ENCODE results near the gene MACF1. TPM values are rescaled to one million over a fixed set of nuclear protein-coding genes. Genes with fewer than 3 reads are reported as not detected.

MACF1 gene
- total RNA-seq, 1 experiment from 2014 or later = 189 TPM

DNA sequence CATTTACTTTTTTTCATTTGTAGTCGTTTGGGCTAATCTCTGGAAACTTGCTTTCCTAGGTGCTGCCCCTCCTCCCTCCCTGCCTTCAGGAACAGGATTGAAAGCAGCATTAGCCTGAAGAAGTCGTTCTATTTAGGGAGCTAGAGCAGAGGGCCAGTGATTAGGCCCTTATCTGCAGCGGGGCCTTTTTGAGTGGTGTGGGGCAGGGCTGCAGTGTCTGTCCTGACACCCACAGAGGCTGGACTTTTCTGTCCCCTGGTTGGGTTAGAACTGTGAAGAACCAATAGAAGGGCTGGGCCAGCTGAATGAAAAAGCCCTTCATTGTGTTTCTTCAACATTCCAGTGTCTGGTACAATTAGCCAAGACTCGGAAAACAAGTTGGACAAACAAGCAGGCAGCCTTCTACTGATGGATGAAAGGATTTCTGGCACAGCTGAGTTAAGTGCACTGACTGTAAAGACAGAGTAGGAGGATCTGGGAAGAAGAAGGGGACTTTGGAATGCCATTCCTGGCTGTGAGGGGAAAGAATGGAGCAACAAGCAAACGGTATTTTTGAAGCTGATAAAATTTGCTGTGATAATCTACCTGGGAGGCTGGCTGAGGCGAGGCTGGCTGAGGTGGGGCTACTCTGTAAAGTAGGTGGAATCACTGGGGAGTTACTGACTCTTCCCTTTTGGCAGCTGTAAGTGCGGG, 9.7 kb downstream of the MACF1 start:
- H3K79me2 ChIP-seq (ENCODE audit: low read depth) = peaks cover 38% of the 10 kb centered on the region; the same call in 1 of the 2 replicates
- ChIA-PET CTCF (interaction anchor here (0.8 to 1.9 kb wide), 4 partner anchors 22 to 84 kb away, joined by 3 to 14 read pairs (median 4); no protein-coding TSS in a partner anchor), POLR2A (ENCODE audit: unreplicated experiment) (interaction anchor here (0.6 to 1.3 kb wide), 5 partner anchors 22 to 741 kb away, joined by 4 to 8 read pairs (median 6); no protein-coding TSS in a partner anchor)
- H3K36me3 ChIP-seq (ENCODE audit: low read depth) = no peaks in the 10 kb centered on the region
- H4K20me1 ChIP-seq (ENCODE audit: insufficient read depth) = no peaks in the 10 kb centered on the region
- intact Hi-C loops (cut with micrococcal nuclease; ENCODE audit: unreplicated experiment) = loop anchor here (1.0 to 2.0 kb wide), 2 partner anchors 10 to 19 kb away; partner anchors contain the start of gene MACF1
- peaks cover 35% of the 10 kb centered on the region for H3F3A ChIP-seq (ENCODE audit: insufficient read depth, low read depth)
- peak overlapping the region; percentile 9; the same call in 1 of the 2 replicates for H3K4me3 ChIP-seq
- peaks cover 41% of the 10 kb centered on the region for H3K4me1 ChIP-seq (replicated peaks; ENCODE audit: insufficient read depth)
- H3K9me3 ChIP-seq (ENCODE audit: insufficient read depth, low read depth) = no peaks in the 10 kb centered on the region
- TF ChIP-seq, protein P1, sequence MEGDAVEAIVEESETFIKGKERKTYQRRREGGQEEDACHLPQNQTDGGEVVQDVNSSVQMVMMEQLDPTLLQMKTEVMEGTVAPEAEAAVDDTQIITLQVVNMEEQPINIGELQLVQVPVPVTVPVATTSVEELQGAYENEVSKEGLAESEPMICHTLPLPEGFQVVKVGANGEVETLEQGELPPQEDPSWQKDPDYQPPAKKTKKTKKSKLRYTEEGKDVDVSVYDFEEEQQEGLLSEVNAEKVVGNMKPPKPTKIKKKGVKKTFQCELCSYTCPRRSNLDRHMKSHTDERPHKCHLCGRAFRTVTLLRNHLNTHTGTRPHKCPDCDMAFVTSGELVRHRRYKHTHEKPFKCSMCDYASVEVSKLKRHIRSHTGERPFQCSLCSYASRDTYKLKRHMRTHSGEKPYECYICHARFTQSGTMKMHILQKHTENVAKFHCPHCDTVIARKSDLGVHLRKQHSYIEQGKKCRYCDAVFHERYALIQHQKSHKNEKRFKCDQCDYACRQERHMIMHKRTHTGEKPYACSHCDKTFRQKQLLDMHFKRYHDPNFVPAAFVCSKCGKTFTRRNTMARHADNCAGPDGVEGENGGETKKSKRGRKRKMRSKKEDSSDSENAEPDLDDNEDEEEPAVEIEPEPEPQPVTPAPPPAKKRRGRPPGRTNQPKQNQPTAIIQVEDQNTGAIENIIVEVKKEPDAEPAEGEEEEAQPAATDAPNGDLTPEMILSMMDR (conservative IDR thresholded peaks at IDR 0.05) = no peak
- no peak for TF ChIP-seq EZH2 (IDR thresholded peaks at IDR 0.05; ENCODE audit: low read depth)
- DNase-seq = peak; percentile 68 to 85
- H3K27ac ChIP-seq = peak overlapping the region; percentile 57
- peak overlapping the region; percentile 62 for H3K4me2 ChIP-seq
- H2AFZ ChIP-seq = no peak overlapping the region
- no peaks in the 10 kb centered on the region for H3K27me3 ChIP-seq (ENCODE audit: insufficient read depth, low read depth)
- no TSS peak for BruUV-seq (replicated peaks)
- no peaks in the 10 kb centered on the region for H3K9me2 ChIP-seq (ENCODE audit: insufficient read depth)

DNA sequence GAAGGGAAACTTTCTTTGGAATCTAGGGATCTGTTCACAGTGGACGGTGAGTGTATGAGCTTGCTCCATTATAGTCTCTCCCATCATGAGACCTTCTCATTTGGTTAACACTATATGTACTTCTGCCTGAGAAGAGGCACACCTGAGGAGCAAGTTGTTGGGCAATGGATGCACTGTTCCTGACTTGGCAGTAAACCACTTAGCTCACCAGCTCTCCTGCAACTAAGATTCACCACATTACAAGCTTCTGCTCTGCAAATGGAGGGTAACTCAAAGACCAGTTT, 10.2 kb downstream of the MACF1 start:
- peaks cover 41% of the 10 kb centered on the region for H3K4me1 ChIP-seq (replicated peaks; ENCODE audit: insufficient read depth)
- peaks cover 38% of the 10 kb centered on the region; the same call in 1 of the 2 replicates for H3K79me2 ChIP-seq (ENCODE audit: low read depth)
- no peaks in the 10 kb centered on the region for H3K9me3 ChIP-seq (ENCODE audit: insufficient read depth, low read depth)
- H3K36me3 ChIP-seq (ENCODE audit: low read depth) = no peaks in the 10 kb centered on the region
- H3K27me3 ChIP-seq (ENCODE audit: insufficient read depth, low read depth) = no peaks in the 10 kb centered on the region
- BruUV-seq (replicated peaks) = no TSS peak
- H4K20me1 ChIP-seq (ENCODE audit: insufficient read depth) = no peaks in the 10 kb centered on the region
- peak overlapping the region; percentile 62 for H3K4me2 ChIP-seq
- H3K4me3 ChIP-seq = no peak overlapping the region
- TF ChIP-seq, protein P1 (conservative IDR thresholded peaks at IDR 0.05) = no peak
- TF ChIP-seq EZH2 (IDR thresholded peaks at IDR 0.05; ENCODE audit: low read depth) = no peak
- ChIA-PET POLR2A (ENCODE audit: unreplicated experiment) (interaction anchor here (0.6 to 0.7 kb wide), 2 partner anchors 22 to 529 kb away, joined by 4 to 6 read pairs; no protein-coding TSS in a partner anchor), CTCF (interaction anchor here (0.8 to 1.9 kb wide), 5 partner anchors 23 to 107 kb away, joined by 3 to 14 read pairs (median 7); no protein-coding TSS in a partner anchor)
- no peaks in the 10 kb centered on the region for H3K9me2 ChIP-seq (ENCODE audit: insufficient read depth)
- H3K27ac ChIP-seq = peak overlapping the region; percentile 57
- no peak overlapping the region for H2AFZ ChIP-seq
- H3F3A ChIP-seq (ENCODE audit: insufficient read depth, low read depth) = peaks cover 35% of the 10 kb centered on the region
- intact Hi-C loops (cut with micrococcal nuclease; ENCODE audit: unreplicated experiment) = loop anchor here (1.0 to 2.0 kb wide), 2 partner anchors 10 to 20 kb away; partner anchors contain the start of gene MACF1
- DNase-seq = no peak

DNA sequence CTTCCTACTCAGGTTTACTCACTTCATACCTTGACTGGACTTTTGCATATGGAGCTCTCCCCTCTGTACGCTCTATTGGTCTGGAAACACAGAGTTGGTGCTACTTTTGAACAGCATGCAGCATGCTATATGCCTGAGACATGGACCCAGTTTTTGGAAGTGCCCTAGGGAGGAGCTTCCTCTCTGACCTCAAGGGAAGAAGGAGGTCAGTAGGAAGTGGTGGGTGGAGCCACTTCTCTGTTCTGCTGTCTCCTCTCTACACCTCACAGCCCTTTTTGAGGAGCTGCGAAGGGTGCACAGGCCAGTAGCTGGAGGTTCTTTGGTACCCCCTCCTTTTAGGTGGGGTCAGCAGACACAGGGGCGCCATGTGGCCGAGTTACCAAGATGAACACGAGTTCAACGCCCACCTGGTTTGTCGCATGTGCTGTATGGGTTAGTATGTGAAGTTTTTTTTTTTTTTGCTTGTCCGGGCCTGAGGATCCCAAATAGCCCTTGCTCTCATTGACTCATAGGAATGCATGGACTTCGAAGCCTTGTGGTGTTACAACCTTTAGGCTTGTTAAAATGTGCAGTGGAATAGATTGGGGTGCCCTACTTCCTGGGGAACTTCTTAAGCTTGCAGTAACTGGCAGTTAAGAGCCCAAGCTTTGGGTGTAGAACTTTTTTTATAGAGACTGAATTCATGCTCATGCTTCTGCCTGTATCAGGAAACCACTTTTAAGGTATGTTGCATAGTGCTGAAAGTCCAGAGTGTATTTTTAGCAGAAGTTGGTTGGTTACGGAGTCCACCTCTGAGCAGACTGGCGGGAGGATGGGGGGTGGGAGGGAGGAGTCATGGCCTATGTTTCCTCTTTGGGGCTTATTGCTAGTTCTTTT, 10.7 kb downstream of the MACF1 start:
- intact Hi-C loops (cut with micrococcal nuclease; ENCODE audit: unreplicated experiment) = loop anchor here (1.0 to 2.0 kb wide), 2 partner anchors 11 to 20 kb away; partner anchors contain the start of gene MACF1
- Histone ChIP-seq H3K4me2 (peak overlapping the region; percentile 62), H3K79me2 (ENCODE audit: low read depth) (peaks cover 38% of the 10 kb centered on the region; the same call in 1 of the 2 replicates), H3K27me3 (ENCODE audit: insufficient read depth, low read depth) (no peaks in the 10 kb centered on the region), H3K9me2 (ENCODE audit: insufficient read depth) (no peaks in the 10 kb centered on the region), H4K20me1 (ENCODE audit: insufficient read depth) (no peaks in the 10 kb centered on the region), H2AFZ (no peak overlapping the region), H3K4me1 (replicated peaks; ENCODE audit: insufficient read depth) (peaks cover 44% of the 10 kb centered on the region), H3K4me3 (no peak overlapping the region), H3K27ac (0 out of 2 replicates have a peak overlapping the region, but pooled peaks have one; percentile 10), H3K9me3 (ENCODE audit: insufficient read depth, low read depth) (no peaks in the 10 kb centered on the region), H3K36me3 (ENCODE audit: low read depth) (no peaks in the 10 kb centered on the region), H3F3A (ENCODE audit: insufficient read depth, low read depth) (peaks cover 35% of the 10 kb centered on the region)
- CTCF ChIA-PET = interaction anchor here (0.8 to 1.9 kb wide), 4 partner anchors 23 to 107 kb away, joined by 4 to 14 read pairs (median 8); no protein-coding TSS in a partner anchor
- BruUV-seq (replicated peaks) = TSS peak; percentile 21
- DNase-seq = no peak
- POLR2A ChIA-PET (ENCODE audit: unreplicated experiment) = interaction anchor here (0.7 kb wide), 2 partner anchors 528 to 1100 kb away, joined by 5 to 6 read pairs; no protein-coding TSS in a partner anchor
- TF ChIP-seq, protein P1 (conservative IDR thresholded peaks at IDR 0.05) = no peak
- TF ChIP-seq EZH2 (IDR thresholded peaks at IDR 0.05; ENCODE audit: low read depth) = no peak

Measured in PC-9 (cell line).